Activated CD4-positive, CD25-positive, alpha-beta regulatory T cell treated with anti-CD3 and anti-CD28 coated beads, Interleukin-2, amount 50 U/mL, for 16 hours (primary cell): ENCODE data around the gene NKIRAS1.
"Not testable (repeated sequence)": the region's sequence is repeated elsewhere in the genome, so short reads cannot be mapped to it uniquely, and the experiment has no call there.

ENCODE experiments used
- DNase-seq: peaks from one replicate; pipeline ENCODE4 v3.0.0-alpha.2; 2020; ENCODE audit warnings: low read depth, low spot score

The NKIRAS1 gene

DNA sequence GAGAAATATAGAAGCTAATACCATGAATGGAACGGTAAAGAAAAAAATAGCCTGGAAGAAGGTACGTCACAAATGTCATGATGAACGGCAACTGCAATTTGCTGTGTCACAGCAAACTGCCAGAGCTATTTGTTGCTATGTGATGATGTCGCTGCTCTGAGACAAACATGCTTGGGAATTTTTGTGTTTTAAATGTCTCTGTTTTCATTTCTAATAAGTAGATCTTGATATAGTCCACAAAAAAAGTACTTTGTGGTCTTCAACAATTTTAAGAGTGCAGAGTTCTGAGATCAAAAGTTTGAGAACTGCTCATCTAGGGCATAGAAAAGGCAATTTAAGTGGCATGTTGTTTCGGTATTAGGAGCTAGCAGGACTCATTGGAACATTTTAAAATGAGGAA, 24.0 kb upstream of the NKIRAS1 start:
- no peak for DNase-seq

DNA sequence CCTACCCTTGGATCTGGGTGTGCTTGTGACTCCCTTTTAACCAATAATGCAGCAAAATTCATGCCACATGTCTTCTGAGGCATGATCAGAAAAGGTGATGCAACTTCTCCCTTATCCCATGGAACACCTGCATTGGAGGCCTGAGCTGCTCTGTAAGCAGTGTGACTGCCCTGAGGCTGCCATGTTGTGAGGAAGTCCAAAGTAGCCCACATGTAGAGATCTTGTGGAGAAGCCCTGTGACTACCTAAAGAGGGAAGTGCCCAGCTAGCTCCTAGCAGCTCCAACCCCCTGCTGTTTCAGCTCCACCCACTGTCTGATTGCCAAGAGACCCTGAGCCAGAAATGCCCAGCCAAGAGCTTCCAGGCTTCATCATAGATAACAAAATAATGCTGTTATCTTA, 21.9 kb upstream of the NKIRAS1 start:
- no peak for DNase-seq

DNA sequence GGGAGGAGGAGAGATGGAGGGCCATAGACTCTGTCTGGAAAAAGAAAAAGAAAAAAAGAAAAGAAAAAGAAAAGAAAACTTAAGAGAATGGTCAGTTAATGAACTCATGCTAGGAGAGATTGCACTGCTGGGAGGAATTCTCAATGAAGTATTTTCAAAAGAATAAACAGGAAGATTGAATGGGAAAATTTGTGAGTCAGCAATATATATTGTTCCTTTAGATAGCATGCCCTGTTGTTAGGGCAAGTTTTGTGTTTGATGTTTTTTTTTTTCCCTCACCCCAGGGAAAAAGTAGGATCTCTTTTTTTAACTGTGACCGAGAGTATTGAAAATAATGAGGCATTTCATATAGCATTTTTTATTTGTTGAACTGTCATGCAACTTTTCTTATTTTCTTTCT, 20.5 kb upstream of the NKIRAS1 start:
- DNase-seq = no peak

DNA sequence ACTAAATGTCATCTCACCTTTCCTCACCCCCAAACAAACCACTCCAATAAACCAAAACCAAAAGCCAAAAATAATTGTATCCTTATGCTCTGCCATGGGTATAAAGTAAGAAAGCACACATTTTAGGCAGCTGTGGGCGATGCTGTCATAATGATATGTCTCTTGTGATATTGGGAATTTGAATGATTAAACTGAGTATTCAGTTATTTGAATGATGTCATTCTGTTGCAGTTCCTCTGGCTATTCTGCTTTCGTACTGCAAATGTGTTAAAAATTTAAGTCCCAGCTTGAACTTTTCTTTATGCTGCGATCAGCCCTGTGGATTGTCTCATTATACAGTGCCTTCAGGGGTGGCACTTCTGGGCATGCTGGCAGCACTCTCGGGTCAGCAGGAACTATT, 17.5 kb upstream of the NKIRAS1 start:
- DNase-seq = no peak

DNA sequence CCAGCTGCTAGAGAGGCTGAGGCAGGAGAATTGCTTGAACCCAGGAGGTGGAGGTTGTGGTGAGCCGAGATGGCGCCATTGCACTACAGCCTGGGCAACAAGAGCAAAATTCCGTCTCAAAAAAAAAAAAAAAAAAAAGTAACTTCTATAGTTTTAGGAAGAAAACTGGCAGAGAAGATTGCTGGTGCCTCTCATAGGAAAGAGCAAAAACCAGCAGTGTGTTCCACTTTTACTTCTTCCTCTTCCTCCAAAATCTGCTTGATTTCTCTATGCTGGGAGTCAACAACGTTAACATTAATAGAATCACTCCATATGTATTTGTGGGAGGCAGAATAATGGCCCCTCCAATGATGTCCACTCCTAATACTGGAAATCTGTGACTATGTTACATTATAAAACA, 15.8 kb upstream of the NKIRAS1 start:
- DNase-seq = no peak

DNA sequence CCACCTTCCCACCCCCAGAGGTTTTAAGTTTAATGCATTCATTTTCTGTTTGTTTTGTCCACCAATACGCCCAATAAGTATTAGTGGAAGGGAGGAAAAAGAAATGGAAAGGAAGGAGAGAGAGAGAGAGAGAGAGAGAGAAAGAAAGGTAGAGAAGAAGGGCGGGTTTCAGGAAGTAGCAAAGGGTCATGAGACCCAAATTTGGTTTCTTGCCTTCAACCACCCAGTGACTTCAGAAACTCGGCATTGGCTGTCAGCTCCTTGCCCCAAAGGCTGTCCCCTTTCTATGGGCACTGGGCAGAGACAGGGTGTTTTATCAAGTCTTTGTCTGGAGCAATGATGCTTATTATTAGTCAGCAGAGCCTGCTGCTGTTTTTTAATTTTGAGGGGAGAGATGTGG, 14.8 kb upstream of the NKIRAS1 start:
- DNase-seq = no peak

DNA sequence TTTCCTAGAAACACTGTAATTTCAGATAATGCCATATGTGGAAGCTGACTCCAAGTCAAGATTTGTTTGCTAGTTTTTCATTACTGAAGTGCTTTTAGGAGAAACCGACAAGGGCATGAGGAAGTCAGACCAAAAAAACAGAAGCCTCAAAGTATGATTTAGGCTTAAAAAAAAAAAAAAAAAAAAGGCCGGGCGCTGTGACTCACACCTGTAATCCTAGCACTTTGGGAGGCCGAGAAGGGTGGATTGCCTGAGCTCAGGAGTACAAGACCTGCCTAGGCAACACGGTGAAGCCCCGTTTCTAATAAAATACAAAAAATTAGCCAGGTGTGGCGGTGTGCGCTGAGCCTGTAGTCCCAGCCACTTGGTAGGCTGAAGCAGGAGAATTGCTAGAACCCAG, 11.7 kb upstream of the NKIRAS1 start:
- DNase-seq = no peak

DNA sequence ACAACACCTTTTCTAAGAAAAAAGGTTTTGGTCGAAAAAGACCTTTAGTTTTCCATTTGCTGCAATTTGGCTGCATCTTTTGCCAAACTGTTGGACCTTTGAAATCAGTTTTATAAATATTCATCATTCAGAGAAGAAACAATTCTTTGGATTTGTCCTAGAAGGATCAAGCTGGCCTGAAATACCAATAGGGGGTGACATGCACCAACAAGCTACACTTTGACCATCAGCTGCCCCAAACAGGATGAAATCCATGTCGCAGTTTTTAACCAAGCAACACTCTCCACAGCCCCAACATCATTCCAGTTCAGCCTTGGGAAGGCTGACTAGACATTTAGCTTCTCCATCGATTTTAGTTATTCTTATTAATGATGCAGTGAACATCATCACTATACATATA, 9.9 kb upstream of the NKIRAS1 start:
- no peak for DNase-seq

DNA sequence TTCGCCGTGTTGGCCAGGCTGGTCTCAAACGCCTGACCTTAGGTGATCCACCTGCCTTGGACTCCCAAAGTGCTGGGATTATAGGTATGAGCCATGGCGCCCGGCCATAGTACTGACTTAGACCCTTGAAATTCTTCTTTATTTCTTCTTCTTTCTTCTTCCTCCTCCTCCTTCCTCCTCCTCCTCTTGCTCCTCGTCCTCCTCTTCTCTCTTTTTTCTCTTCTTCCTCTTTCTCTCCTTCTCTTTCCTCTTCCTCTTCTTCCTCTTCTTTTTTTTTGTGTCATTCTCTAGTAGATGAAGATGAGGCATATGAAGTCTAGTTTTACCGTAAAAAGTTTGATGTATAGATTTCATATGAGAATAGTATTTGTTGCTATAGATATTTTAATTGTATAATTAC, 9.5 kb upstream of the NKIRAS1 start:
- no peak for DNase-seq

DNA sequence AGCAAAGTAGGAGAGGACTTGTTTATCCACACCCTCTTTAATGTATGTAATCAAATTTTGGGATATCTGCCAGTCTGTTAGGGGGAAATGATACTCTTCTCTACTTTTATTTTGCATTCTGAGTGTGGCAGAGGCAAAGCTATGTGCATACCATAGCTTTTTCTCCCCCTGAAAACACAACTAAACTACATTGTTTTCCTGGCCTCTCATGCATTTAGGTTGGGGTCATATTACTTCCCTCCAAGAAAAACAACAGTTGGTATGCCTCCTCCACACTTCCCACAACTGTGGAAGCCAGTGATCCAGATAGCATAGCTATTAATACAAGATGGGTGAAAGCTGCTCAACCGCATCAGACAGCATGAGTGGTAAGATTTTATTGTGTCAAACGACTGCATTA, 7.0 kb upstream of the NKIRAS1 start:
- no peak for DNase-seq

DNA sequence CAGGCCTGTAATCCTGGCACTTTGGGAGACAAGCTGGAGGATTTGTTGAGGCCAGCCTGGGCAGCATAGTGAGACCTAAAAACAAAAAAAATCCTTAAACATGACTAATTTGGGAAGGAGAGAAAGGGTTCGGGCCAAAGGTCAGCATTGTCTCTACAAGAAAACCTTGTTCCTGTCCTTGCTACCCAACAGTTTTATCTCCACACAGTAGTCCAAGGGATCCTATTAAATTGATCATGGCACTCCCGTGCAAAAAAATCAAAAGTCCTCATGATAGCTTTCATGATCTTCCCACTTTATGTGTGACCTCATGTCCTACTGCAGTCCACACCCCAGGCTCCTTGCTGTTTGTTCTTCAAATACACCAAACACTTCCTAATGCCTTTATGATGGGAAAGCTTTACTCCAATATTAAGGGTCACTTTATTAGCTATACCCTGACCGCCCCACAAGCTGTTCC, 4.3 kb upstream of the NKIRAS1 start:
- DNase-seq = no peak

DNA sequence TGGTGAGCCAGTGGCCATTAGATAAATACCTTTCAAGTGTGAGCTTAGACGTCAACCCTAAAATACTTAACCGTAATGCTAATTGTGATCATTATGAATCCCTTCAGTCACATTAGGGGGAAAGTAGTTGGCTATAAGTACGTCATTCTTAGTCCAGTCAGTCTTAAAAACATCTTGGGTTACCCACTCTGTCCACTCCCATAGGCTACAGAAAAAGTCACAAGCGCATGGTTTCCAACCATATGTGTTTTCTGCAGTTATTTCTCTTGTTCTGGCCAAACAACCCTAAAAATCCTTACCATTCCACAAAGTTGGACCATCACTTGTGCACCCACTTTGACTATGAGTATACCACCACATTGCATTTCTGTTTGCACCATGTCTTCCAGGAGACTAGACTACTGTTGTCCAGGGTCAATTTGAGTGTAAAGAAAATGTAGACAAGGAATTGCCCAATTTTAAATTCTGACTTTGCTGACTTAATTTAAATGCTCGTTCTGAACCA, 3.4 kb upstream of the NKIRAS1 start:
- no peak for DNase-seq

DNA sequence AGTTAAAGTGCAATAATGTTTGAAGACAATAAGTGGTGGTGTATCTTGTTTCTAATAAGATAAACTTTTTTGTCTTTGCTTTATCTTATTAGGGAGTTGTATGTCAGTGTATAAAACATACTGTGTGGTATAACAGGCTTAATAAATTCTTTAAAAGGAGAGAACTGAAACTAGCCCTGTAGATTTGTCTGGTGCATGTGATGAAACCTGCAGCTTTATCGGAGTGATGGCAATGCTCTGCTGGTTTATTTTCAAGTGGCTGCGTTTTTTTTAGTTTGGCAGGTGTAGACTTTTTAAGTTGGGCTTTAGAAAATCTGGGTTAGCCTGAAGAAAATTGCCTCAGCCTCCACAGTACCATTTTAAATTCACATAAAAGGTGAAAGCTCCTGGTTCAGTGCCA, 2.8 kb upstream of the NKIRAS1 start:
- DNase-seq = no peak

DNA sequence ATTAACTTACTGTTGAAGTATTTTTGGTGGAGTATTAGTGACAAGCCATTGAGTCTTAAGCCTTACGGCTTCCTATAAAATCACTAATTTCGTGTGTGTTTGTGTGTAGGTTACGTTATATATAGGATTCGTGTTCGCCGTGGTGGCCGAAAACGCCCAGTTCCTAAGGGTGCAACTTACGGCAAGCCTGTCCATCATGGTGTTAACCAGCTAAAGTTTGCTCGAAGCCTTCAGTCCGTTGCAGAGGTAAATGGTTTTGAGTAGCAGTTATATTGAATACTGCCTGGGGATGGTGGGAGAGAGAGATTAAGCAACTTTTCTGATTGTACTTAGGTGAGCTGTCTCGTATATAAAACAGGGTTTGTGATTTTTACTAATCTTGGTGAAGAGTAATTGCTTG, 1.5 kb upstream of the NKIRAS1 start:
- not testable (repeated sequence) for DNase-seq

DNA sequence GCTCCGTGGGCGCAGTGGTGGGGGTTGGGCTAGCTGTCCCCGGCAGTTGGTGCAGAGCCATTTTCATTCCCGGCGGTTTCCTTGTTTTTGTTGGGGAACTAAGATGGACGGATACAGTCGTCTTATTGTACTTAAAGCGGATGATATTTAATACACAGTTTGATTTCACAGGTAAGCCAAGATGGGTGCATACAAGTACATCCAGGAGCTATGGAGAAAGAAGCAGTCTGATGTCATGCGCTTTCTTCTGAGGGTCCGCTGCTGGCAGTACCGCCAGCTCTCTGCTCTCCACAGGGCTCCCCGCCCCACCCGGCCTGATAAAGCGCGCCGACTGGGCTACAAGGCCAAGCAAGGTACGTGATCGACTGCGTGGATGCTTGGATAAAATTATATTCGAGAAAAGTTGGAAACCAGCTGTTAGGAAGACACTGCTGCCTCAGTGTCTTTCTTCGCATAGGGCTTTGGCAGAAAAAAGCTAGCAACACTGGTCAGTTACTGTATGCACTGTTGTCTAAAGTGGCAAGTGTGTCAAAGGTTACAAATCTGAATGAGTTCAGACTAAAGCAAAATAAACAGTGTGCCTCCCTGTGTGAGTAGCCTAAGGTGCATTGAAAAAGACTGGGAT, 1.0 kb upstream of the NKIRAS1 start:
- DNase-seq = not testable (repeated sequence)

DNA sequence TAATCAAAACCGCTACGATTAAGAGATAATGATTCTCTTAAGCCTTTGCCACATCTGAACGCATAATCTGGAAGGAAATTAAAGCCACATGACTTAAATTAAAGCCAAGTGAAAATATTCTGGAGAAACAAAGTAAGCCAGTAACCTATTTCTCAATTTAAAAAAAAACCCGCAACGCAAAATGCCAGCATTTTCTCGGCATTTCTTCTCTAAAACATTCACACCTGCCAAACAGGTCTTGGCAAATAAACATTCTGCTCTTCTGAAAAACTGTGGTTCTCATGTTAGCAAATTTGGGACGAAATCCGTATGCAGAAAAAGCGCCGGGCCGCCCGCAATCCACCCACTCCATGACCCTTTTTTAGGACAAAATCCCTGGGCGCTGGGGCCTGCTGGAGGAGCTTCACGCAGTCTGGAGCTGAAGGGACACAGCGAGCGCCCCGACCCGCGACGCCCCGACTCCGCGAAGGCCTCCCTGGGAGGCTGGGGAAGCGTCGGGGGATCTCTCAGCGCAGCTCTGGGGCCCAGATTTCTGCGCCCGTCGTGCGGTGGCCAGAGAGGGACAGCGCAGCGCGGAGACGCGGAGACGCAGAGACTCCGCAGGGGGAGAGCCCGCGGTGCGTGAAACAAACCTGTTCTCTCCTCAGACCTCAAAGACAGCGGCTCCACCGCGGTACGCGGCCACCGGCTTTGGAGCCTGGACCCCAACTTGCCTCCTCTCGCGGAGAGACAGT, 471 bp downstream of the NKIRAS1 start:
- DNase-seq = no peak

DNA sequence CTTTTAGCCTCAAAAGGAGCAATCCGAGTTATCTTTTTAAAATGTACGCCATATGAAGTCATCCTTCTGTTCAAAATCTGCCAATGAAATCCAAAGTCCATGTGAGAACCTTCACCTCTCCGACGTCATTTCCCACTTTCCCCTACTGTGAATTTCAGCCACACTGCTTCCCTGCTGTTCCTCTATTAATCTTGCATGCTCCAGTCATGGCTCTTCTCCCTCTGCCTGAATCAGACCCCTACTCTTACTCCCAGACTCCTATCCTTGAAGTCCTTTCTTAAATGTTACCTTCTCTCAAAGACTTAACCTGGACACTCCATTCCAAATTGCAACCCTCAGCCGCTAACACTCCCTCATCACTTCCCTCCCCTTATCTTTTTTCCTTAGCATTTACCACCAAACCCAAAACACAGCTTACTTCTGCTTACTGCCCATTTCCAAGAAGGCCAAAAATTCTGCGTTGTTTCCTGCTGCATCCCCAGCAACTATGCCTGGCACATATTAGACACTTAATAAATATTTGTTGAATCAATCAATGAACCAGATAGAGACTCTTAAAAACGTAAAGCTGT, 1.2 kb downstream of the NKIRAS1 start:
- DNase-seq = no peak

DNA sequence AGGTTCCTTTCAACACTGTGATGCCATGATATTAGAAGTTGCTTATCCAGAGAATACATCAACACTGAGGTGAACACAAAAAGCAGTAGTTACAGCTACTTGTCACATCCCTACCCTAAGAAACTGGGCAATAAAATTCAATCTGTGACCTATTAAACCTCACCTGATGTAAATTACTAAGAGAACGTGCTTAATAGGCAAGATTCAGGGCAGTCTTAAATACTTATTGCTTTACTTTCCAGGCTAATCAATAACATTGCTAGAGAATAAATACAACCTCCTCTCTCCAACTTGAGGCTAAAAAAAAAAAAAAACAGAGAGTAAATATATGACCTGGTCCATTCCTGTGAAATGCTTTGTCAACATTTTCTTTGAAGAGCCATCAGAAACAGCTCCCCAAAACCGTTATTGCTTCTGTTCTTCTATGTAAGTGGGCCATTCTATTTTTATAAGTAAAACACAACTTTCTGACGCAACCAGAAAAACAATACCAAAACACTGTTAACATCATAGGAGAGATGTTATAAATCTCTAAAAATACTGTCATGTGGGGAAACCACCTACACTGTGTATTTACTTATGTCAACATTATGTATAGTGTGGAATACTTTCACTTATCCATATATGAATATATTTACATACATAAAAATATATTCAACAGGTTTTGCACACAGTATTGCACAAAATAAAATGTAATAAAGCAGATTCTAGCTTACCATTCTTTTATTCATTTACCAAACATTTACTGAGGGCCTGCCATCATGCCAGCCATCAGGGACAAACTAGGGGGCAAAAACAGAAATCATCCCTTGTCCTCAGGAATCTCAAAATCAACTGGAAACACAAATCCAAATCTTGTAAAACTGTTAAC, 2.7 kb downstream of the NKIRAS1 start:
- DNase-seq = no peak

DNA sequence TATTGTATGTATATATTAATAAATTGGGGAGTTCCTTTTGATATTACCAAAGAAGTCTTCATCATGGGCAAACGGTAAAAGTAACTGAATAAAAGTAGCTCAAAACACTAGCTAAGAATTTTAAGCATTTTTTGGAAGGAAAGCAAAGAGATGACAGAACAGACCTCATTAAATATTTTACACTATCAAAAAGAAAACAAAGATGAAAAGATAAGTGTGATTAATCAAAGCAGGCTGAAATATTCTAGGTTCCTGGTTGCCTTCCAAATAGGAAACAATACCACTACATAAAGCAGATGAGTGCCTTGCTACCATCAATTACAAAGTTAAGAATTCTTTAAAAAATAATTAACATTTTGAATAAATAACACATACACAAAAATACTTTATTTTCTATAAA, 3.6 kb downstream of the NKIRAS1 start:
- no peak for DNase-seq

DNA sequence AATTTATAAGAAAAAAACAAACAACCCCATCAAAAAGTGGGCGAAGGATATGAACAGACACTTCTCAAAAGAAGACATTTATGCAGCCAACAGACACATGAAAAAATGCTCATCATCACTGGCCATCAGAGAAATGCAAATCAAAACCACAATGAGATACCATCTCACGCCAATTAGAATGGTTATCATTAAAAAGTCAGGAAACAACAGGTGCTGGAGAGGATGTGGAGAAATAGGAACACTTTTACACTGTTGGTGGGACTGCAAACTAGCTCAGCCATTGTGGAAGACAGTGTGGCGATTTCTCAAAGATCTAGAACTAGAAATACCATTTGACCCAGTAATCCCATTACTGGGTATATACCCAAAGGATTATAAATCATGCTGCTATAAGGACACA, 4.5 kb downstream of the NKIRAS1 start:
- not testable (repeated sequence) for DNase-seq

DNA sequence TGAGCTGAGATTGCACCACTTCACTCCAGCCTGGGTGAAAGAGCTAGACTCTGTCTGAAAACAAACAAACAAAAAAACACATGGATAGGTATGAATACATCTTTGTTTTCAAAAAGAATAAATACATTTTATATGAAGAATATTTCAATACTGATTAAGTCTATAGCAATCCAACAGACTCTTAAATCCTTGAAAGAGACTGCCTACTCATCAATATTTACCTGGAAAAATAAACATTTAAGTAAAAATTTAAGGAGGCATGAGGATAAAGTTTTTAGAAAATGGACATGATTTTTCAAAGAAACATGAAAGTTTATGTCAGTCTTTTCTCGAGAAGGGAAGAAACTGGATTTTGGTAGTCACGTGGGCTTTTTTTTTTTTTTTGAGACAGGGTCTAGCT, 5.4 kb downstream of the NKIRAS1 start:
- DNase-seq = no peak

DNA sequence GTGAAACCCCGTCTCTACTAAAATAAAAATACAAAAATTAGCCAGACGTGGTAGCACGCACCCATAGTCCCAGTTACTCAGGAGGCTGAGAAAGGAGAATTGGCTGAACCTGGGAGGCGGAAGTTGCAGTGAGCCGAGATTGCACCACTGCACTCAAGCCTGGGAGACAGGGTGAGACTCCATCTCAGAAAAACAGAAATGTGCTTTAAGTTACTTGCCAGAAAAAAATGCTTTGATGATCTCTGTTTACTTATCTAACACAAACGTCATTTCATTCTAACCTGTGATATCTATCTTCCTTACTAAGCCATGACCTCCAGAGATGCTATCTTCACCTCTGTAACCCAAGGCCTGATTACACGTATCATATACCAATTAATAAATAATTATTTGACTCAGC, 7.4 kb downstream of the NKIRAS1 start:
- DNase-seq = no peak
